Heart left ventricle (tissue), 13 donors: Measurements from ENCODE around the gene CDH2.

ENCODE experiments used
- POLR2A ChIP-seq, 2 donors: fragments of 450-650 bp; IDR thresholded peaks; one replicate each; pipeline ENCODE4 v1.6.1; 2017; ENCODE audit warnings: antibody characterized with exemption in 2 of 2, mild to moderate bottlenecking in 2 of 2, moderate library complexity in 2 of 2
- TF ChIP-seq, protein P1 (sequence below), 12 donors: fragments of 200-600 bp; sonication (generic) in 4 of 12; IDR thresholded peaks; one replicate each; pipeline versions ENCODE4 v1.5.0 to v1.8.0; 2018 to 2022; ENCODE audit warnings: antibody characterized with exemption in 12 of 12, mild to moderate bottlenecking in 5 of 12
- donor health status: ischemic (EF 13 %, LVEDD 7.1; RV severe dilation, severe dysfunction).
- donor health status: DM: no; HTN: yes; CAD: no.
- donor health status: DM: no; HTN: no; CAD: no.
- donor health status: ischemic (EF 25% LVEDD 6.9; RV normal size, moderate dysfunction).
- donor health status: ischemic (EF 25% LVEDD 5.7; RV mildly dilated, moderate dysfunction).
- donor health status: ischemic (EF 35%, LVEDD 5.7; RV mildly dilated, moderate dysfunction).
- donor health status: nonischemic (EF 11% LVEDD 7.7; RV severe dilation, severe dysfunction).
- donor health status: DM: yes; HTN: yes; CAD: no.
- donor health status: PGD.
- donor health status: ischemic (EF 29% LVEDD 5.4; RV normal size, mild dysfunction).
- donor health status: nonischemic (EF 23%, LVEDD 6.1; RV moderate dilation, normal function).

DNA sequence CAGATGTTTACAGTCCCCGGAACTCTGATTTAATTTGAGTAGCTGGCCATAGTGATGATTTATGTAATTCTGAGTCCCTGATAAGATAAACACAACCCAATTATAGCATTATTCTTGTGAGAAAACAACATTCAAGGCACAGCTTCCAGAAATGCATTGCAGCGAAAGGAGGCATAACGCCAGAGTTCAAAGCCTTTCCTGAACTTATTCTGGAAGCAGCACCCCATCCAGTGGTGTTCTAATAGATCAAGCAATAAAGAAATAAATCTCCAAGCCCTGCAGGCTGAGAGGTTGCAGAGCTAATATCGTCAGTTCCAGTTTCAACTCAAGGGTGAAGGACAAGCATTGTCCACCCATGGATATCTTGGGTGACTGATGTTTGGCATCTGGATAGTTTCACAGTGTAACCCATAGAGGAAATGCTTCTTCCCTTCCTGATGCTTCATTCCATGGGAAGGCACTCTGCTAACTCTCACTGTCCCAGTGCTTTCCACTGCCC lies 18.8 kb downstream of the CDH2 start:
- TF ChIP-seq POLR2A (IDR thresholded peaks at IDR 0.05) = no peak
- TF ChIP-seq, protein P1, sequence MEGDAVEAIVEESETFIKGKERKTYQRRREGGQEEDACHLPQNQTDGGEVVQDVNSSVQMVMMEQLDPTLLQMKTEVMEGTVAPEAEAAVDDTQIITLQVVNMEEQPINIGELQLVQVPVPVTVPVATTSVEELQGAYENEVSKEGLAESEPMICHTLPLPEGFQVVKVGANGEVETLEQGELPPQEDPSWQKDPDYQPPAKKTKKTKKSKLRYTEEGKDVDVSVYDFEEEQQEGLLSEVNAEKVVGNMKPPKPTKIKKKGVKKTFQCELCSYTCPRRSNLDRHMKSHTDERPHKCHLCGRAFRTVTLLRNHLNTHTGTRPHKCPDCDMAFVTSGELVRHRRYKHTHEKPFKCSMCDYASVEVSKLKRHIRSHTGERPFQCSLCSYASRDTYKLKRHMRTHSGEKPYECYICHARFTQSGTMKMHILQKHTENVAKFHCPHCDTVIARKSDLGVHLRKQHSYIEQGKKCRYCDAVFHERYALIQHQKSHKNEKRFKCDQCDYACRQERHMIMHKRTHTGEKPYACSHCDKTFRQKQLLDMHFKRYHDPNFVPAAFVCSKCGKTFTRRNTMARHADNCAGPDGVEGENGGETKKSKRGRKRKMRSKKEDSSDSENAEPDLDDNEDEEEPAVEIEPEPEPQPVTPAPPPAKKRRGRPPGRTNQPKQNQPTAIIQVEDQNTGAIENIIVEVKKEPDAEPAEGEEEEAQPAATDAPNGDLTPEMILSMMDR (IDR thresholded peaks at IDR 0.05) = peak in 2 of 12 donors; percentile 14 to 28
